SK-N-SH treated with all-trans-retinoic acid at 6 μM for 48 hours (cell line): ENCODE measurements around the gene RPEL1.

ENCODE experiments used
- ATAC-seq: fragments of 200-7000 bp; cut with Tn5 transposase; 3 replicates; pipeline ENCODE4 v1.9.1; 2020; ENCODE audit warnings: mild to moderate bottlenecking, moderate library complexity
- ARNTL ChIP-seq: fragments of 450-650 bp; formaldehyde crosslinking; IDR thresholded peaks from 2 replicates; pipeline ENCODE4 v1.5.0; 2020; ENCODE audit warnings: low read depth, mild to moderate bottlenecking, moderate library complexity, borderline replicate concordance
- BACH2 ChIP-seq: fragments of 250-450 bp; sonication (Bioruptor Pico); IDR thresholded peaks from 2 replicates; pipeline ENCODE4 v1.9.0; 2021; ENCODE audit warnings: mild to moderate bottlenecking, borderline replicate concordance
- CREB5 ChIP-seq: fragments of 250-450 bp; sonication (Bioruptor Pico); IDR thresholded peaks from 2 replicates; pipeline ENCODE4 v1.5.1; 2020; ENCODE audit warnings: low read depth, mild to moderate bottlenecking, moderate library complexity
- CSDC2 ChIP-seq: fragments of 250-450 bp; sonication (Bioruptor Pico); IDR thresholded peaks from 2 replicates; pipeline ENCODE4 v1.5.0; 2020; ENCODE audit warnings: mild to moderate bottlenecking, moderate library complexity
- CSRNP3 ChIP-seq: fragments of 250-450 bp; sonication (Bioruptor Pico); IDR thresholded peaks from 2 replicates; pipeline ENCODE4 v1.5.1; 2021; ENCODE audit warnings: mild to moderate bottlenecking, moderate library complexity
- ESRRG ChIP-seq: fragments of 250-450 bp; sonication (Bioruptor Pico); IDR thresholded peaks from 2 replicates; pipeline ENCODE4 v1.6.1; 2021; ENCODE audit warnings: mild to moderate bottlenecking
- GLIS3 ChIP-seq: fragments of 250-450 bp; sonication (Bioruptor Pico); IDR thresholded peaks from 2 replicates; pipeline ENCODE4 v1.5.0; 2020; ENCODE audit warnings: mild to moderate bottlenecking, moderate library complexity
- ISL1 ChIP-seq: fragments of 250-450 bp; sonication (Bioruptor Pico); IDR thresholded peaks from 2 replicates; pipeline ENCODE4 v2.1.2; 2022; ENCODE audit warnings: mild to moderate bottlenecking, moderate library complexity
- POU6F1 ChIP-seq: fragments of 250-450 bp; sonication (Bioruptor Pico); IDR thresholded peaks from 2 replicates; pipeline ENCODE4 v1.8.0; 2021; ENCODE audit warnings: low read depth, mild to moderate bottlenecking, moderate library complexity, borderline replicate concordance
- PPARA ChIP-seq: fragments of 250-450 bp; sonication (Bioruptor Pico); IDR thresholded peaks from 2 replicates; pipeline ENCODE4 v1.5.0; 2020; ENCODE audit warnings: mild to moderate bottlenecking, borderline replicate concordance
- RARB ChIP-seq: fragments of 250-450 bp; sonication (Bioruptor Pico); IDR thresholded peaks from 2 replicates; pipeline ENCODE4 v1.8.0; 2021; ENCODE audit warnings: mild to moderate bottlenecking, moderate library complexity
- SNAI2 ChIP-seq: fragments of 250-450 bp; sonication (Bioruptor Pico); IDR thresholded peaks from 2 replicates; pipeline ENCODE4 v1.5.0; 2020; ENCODE audit warnings: mild to moderate bottlenecking, moderate library complexity
- TOX ChIP-seq: fragments of 250-450 bp; sonication (Bioruptor Pico); IDR thresholded peaks from 2 replicates; pipeline ENCODE4 v1.8.0; 2021; ENCODE audit warnings: mild to moderate bottlenecking, moderate library complexity, borderline replicate concordance
- TSHZ2 ChIP-seq: fragments of 250-450 bp; sonication (Bioruptor Pico); IDR thresholded peaks from 2 replicates; pipeline ENCODE4 v1.5.0; 2020; ENCODE audit warnings: mild to moderate bottlenecking, moderate library complexity
- ZFP3 ChIP-seq: fragments of 250-450 bp; sonication (Bioruptor Pico); IDR thresholded peaks from 2 replicates; pipeline ENCODE4 v1.5.0; 2020; ENCODE audit warnings: mild to moderate bottlenecking, moderate library complexity
- ZNF70 ChIP-seq: fragments of 450-650 bp; formaldehyde crosslinking; IDR thresholded peaks from 2 replicates; pipeline ENCODE4 v1.5.0; 2020; ENCODE audit warnings: mild to moderate bottlenecking, moderate library complexity
- ZNF8 ChIP-seq: fragments of 450-650 bp; formaldehyde crosslinking; IDR thresholded peaks from 2 replicates; pipeline ENCODE4 v1.5.0; 2020; ENCODE audit warnings: mild to moderate bottlenecking, moderate library complexity
- TF ChIP-seq, protein P1 (sequence below): fragments of 250-450 bp; sonication (Bioruptor Pico); IDR thresholded peaks from 2 replicates; pipeline ENCODE4 v1.8.0; 2020; ENCODE audit warnings: mild to moderate bottlenecking, moderate library complexity, borderline replicate concordance

RPEL1 gene

GRCh38 chr10:103280031-103280430, 34.3 kb downstream of the RPEL1 start:
- no peak for ATAC-seq
- TF ChIP-seq ESRRG (CRISPR knock-in tag): no peak
- TF ChIP-seq, all 23 proteins: peak for 0

- ATAC-seq: no peak
- TF ChIP-seq BACH2 (CRISPR knock-in tag): no peak
- TF ChIP-seq ISL1 (CRISPR knock-in tag): no peak
- TF ChIP-seq SNAI2 (CRISPR knock-in tag): no peak
- no peak for TF ChIP-seq POU6F1
- no peak for TF ChIP-seq CREB5 (CRISPR knock-in tag)
- no peak for TF ChIP-seq TSHZ2
- no peak for TF ChIP-seq RARB (CRISPR knock-in tag)
- TF ChIP-seq CSRNP3: no peak
- TF ChIP-seq ZNF8 (CRISPR knock-in tag): no peak
- no peak for TF ChIP-seq PPARA (CRISPR knock-in tag)
- no peak for TF ChIP-seq ARNTL
- TF ChIP-seq ZFP3 (CRISPR knock-in tag): no peak
- TF ChIP-seq, all 23 proteins: peak for 0
Measured at GRCh38 chr10:103280506-103280905, 34.8 kb downstream of the RPEL1 start.

GRCh38 chr10:103281753-103282152, 36.1 kb downstream of the RPEL1 start:
- TF ChIP-seq ARNTL: no peak
- TF ChIP-seq CSDC2 (CRISPR knock-in tag): no peak
- no peak for TF ChIP-seq CREB5 (CRISPR knock-in tag)
- TF ChIP-seq, protein P1, sequence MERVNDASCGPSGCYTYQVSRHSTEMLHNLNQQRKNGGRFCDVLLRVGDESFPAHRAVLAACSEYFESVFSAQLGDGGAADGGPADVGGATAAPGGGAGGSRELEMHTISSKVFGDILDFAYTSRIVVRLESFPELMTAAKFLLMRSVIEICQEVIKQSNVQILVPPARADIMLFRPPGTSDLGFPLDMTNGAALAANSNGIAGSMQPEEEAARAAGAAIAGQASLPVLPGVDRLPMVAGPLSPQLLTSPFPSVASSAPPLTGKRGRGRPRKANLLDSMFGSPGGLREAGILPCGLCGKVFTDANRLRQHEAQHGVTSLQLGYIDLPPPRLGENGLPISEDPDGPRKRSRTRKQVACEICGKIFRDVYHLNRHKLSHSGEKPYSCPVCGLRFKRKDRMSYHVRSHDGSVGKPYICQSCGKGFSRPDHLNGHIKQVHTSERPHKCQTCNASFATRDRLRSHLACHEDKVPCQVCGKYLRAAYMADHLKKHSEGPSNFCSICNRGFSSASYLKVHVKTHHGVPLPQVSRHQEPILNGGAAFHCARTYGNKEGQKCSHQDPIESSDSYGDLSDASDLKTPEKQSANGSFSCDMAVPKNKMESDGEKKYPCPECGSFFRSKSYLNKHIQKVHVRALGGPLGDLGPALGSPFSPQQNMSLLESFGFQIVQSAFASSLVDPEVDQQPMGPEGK (CRISPR knock-in tag): no peak
- no peak for TF ChIP-seq GLIS3 (CRISPR knock-in tag)
- no peak for TF ChIP-seq ZFP3 (CRISPR knock-in tag)
- TF ChIP-seq ESRRG (CRISPR knock-in tag): no peak
- TF ChIP-seq ISL1 (CRISPR knock-in tag): no peak
- no peak for TF ChIP-seq TSHZ2
- TF ChIP-seq ZNF70: no peak
- TF ChIP-seq POU6F1: no peak
- TF ChIP-seq TOX (CRISPR knock-in tag): no peak
- no peak for ATAC-seq
